ENCODE results near the gene IPO11. TPM values are rescaled to one million over a fixed set of nuclear protein-coding genes. Genes with fewer than 3 reads are reported as not detected.
"Not testable (repeated sequence)": the region's sequence is repeated elsewhere in the genome, so short reads cannot be mapped to it uniquely, and the experiment has no call there.

The IPO11 gene
- total RNA-seq, 1 donor from 2014 or later, result 54.2 TPM

DNA sequence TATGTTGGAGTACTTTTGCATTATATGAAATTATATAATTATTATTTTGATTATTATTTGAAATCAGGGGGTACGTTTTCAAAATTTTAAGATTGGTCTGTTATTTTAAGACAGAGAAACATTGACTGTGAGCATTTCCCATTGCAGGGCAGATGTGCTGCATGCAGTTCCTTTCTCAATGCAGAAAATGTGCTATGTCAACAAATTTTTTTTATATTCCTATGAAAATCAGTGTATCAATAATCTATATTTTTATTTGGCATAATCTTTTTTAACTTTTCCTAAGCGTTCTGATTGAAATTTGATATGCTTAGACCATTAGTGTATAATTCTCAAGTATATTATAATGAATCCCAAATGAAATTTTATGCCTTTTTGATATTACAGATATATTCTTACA lies 124.2 kb downstream of the IPO11 start:
- no peaks in the 10 kb centered on the region for H3K27me3 Mint-ChIP-seq (ENCODE audit: insufficient read depth)

DNA sequence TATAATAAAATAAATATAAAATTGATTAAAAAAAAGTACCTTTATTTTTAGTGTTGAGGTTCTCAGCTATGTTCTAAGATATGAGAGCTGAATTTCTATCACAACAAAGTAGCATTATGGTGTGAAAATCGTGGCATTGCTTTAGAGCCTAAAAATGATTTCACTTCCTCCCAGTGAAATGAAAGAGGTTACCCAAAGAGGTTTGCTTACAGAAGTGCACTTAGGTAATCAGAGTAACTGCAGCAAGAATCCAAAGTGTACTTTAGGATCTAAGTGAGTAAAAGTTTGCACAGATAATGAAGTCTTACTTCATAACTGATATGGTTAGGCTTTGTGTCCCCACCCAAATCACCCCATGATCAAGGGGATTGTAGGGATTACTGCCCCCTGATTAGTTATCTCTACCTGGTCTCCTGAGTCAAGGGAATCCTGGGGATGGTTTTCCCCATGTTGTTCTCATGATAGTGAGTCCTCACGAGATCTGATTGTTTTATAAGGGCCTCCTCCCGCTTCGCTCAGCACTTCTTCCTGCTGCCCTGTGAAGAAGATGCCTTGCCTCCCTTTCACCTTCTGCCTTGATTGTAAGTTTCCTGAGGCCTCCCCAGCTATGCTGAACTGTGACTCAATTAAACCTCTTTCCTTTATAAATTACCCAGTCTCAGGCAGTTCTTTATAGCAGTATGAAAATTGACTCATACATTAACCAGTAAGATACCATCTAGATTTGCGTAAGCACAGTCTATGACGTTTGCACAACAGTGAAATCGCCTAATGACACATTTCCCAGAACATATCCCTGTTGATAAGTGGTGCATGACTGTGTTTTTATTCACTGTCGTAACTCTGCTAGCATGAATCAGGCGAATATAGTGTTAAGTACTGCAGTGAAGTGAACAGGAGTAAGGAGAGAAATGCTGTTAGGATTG lies 125.7 kb downstream of the IPO11 start:
- no peak overlapping the region for H3K27ac Mint-ChIP-seq
- H3K9me3 Mint-ChIP-seq, result peaks cover 3% of the 10 kb centered on the region
- H3K4me1 Mint-ChIP-seq (ENCODE audit: low read depth), result peaks cover 10% of the 10 kb centered on the region
- H3K4me3 Mint-ChIP-seq, result no peak overlapping the region
- no peak for DNase-seq (ENCODE audit: low spot score)
- peaks cover 16% of the 10 kb centered on the region for H3K36me3 Mint-ChIP-seq (ENCODE audit: low read depth)
- intact Hi-C loops (cut with micrococcal nuclease), result no loop called here
- no peaks in the 10 kb centered on the region for H3K27me3 Mint-ChIP-seq (ENCODE audit: insufficient read depth)

More for the DNA sequence above, 124.2 kb downstream of the IPO11 start:
- intact Hi-C loops (cut with micrococcal nuclease), result no loop called here
- Mint-ChIP-seq H3K9me3 (peaks cover 3% of the 10 kb centered on the region), H3K4me3 (no peak overlapping the region), H3K4me1 (ENCODE audit: low read depth) (peaks cover 10% of the 10 kb centered on the region), H3K36me3 (ENCODE audit: low read depth) (peaks cover 13% of the 10 kb centered on the region), H3K27ac (no peak overlapping the region)
- no peak for DNase-seq (ENCODE audit: low spot score)

DNA sequence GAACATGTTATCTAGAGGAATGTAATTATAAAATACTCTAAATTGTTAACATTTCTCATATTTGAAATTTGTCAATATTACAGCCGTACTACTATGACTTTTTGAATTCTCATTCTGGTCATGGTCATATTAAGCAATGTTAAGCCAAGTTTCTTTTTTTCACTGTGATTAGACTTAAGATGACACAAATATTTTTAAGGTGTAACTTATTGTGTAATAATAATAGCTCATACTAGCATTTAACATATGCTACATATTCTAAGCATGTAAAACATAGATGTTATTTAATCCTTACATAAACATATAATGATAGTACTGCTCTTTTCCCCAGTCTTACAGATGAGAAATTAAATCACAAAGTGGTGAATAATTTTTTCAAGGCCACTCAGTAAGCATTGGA lies 130.2 kb downstream of the IPO11 start:
- DNase-seq (ENCODE audit: low spot score), result no peak
- H3K4me3 Mint-ChIP-seq, result no peak overlapping the region
- H3K4me1 Mint-ChIP-seq (ENCODE audit: low read depth), result peaks cover 10% of the 10 kb centered on the region
- peaks cover 8% of the 10 kb centered on the region for H3K9me3 Mint-ChIP-seq
- no peaks in the 10 kb centered on the region for H3K27me3 Mint-ChIP-seq (ENCODE audit: insufficient read depth)
- peaks cover 35% of the 10 kb centered on the region for H3K36me3 Mint-ChIP-seq (ENCODE audit: low read depth)
- intact Hi-C loops (cut with micrococcal nuclease), result no loop called here
- H3K27ac Mint-ChIP-seq, result no peak overlapping the region

DNA sequence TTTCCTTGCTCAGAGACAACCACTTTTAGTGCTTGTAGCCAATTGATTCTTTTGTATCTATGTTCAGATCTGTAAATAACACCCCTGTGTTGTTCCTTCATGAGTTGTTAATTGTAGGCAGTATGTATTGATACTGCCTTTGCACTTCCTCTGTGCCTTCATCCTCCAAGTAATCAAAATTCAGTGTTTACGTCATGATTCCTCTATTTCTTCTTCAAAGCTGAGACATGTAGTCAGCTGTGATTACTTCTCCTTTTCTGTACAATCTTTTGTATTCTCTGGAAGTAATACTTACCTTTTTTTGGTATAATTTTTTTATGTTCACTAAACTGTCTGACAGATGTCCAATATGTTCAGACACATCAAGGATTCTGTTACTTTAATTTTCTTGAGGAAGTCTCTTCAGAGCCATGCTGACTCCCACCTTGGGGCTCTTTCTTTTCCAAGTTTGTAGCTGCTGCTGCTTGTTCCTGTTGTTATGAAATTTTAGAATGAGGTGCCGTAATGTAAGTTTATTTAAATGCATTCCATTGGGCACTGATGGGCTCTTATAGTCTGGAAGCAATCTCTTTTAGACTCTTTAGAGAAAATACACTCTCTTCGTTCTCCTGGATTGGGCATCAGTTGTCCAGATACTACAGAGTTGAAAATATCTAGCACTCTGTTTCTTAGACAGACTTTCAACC lies 135.5 kb downstream of the IPO11 start:
- Mint-ChIP-seq H3K27me3 (ENCODE audit: insufficient read depth) (no peaks in the 10 kb centered on the region), H3K36me3 (ENCODE audit: low read depth) (peaks cover 23% of the 10 kb centered on the region), H3K27ac (no peak overlapping the region), H3K4me1 (ENCODE audit: low read depth) (no peaks in the 10 kb centered on the region), H3K9me3 (peaks cover 5% of the 10 kb centered on the region), H3K4me3 (no peak overlapping the region)
- intact Hi-C loops (cut with micrococcal nuclease), result no loop called here
- no peak for DNase-seq (ENCODE audit: low spot score)

DNA sequence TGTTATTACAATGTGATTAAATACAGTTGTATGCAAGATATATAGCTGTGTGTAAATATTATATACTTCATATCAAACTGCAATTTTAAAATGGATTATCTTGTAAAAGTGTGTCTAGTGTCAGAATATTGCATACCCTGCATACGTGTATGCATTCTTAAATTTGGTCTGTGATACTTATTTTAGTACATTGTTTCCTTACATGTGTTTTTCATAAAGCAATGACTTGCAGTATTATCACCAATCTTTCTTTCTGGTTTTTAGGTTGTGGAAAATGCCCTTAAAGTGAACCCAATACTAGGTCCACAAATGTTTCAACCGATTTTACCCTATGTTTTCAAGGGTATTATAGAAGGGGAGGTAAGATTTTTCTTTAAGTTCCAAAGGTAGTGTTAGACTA lies 137.5 kb downstream of the IPO11 start:
- H3K27ac Mint-ChIP-seq, result no peak overlapping the region
- DNase-seq (ENCODE audit: low spot score), result no peak
- no peaks in the 10 kb centered on the region for H3K27me3 Mint-ChIP-seq (ENCODE audit: insufficient read depth)
- H3K4me1 Mint-ChIP-seq (ENCODE audit: low read depth), result no peaks in the 10 kb centered on the region
- no peak overlapping the region for H3K4me3 Mint-ChIP-seq
- intact Hi-C loops (cut with micrococcal nuclease), result no loop called here
- H3K9me3 Mint-ChIP-seq, result no peaks in the 10 kb centered on the region
- H3K36me3 Mint-ChIP-seq (ENCODE audit: low read depth), result peaks cover 10% of the 10 kb centered on the region

DNA sequence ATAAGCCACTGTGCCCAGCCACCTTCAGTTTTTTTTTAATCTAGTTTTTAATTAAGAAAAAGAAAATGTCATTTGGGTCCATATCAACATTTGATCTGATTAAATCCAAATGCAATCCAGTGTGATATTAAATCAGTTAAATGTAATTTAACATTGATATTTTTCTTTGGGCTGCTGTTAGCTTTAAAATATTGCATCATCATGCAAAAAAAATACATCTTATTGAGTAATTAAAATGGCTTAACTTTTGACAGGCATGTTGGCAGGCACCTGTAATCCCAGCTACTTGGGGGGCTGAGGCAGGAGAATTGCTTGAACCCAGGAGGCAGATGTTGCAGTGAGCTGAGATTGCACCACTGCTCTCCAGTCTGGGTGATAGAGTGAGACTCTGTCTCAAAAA lies 143.4 kb downstream of the IPO11 start:
- Mint-ChIP-seq H3K27ac (no peak overlapping the region), H3K27me3 (ENCODE audit: insufficient read depth) (no peaks in the 10 kb centered on the region), H3K9me3 (no peaks in the 10 kb centered on the region), H3K4me1 (ENCODE audit: low read depth) (no peaks in the 10 kb centered on the region), H3K36me3 (ENCODE audit: low read depth) (peaks cover 11% of the 10 kb centered on the region), H3K4me3 (no peak overlapping the region)
- DNase-seq (ENCODE audit: low spot score), result no peak
- intact Hi-C loops (cut with micrococcal nuclease), result no loop called here

DNA sequence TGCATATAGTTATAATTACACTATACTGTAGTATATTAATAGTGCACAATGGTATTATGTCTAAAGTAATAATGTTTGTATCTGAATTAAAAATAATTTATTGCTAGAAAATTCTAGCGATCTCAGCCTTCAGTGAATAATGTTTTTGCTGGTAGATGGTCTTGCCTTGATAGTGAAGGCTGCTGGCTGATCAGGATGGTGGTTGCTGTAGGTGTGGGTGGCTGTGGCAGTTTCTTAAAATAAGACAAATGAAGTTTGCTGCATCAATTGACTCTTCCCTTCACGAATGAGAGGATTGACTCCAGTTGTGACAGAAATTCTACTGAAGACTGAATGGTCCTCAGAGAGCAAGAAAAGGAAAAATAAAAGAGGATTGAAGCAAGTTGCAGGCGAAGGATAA lies 146.4 kb downstream of the IPO11 start:
- no peaks in the 10 kb centered on the region for H3K9me3 Mint-ChIP-seq
- no peak overlapping the region for H3K27ac Mint-ChIP-seq
- H3K4me1 Mint-ChIP-seq (ENCODE audit: low read depth), result no peaks in the 10 kb centered on the region
- DNase-seq (ENCODE audit: low spot score), result no peak
- intact Hi-C loops (cut with micrococcal nuclease), result no loop called here
- H3K27me3 Mint-ChIP-seq (ENCODE audit: insufficient read depth), result no peaks in the 10 kb centered on the region
- peaks cover 11% of the 10 kb centered on the region for H3K36me3 Mint-ChIP-seq (ENCODE audit: low read depth)
- no peak overlapping the region for H3K4me3 Mint-ChIP-seq

DNA sequence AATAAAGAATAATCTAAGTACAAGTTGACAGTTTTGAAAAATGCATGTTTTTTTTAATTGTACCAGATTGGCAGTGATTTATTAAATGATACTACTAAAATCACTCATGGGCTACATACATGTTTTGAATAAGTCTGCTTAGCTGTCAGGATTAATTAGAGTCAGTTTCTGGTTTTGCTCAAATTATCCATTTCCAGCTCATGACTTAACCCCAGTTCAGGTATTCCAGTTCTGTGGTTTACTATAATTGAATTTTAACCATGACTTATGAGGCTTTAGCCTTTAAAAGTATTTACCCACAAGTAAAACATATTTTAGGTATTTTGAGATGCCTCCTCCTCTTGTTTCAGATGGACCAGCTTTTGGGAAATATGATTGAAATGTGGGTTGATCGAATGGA lies 148.2 kb downstream of the IPO11 start:
- intact Hi-C loops (cut with micrococcal nuclease), result no loop called here
- no peak for DNase-seq (ENCODE audit: low spot score)
- Mint-ChIP-seq H3K9me3 (peaks cover 9% of the 10 kb centered on the region), H3K27ac (no peak overlapping the region), H3K36me3 (ENCODE audit: low read depth) (peaks cover 18% of the 10 kb centered on the region), H3K27me3 (ENCODE audit: insufficient read depth) (no peaks in the 10 kb centered on the region), H3K4me1 (ENCODE audit: low read depth) (no peaks in the 10 kb centered on the region), H3K4me3 (no peak overlapping the region)

DNA sequence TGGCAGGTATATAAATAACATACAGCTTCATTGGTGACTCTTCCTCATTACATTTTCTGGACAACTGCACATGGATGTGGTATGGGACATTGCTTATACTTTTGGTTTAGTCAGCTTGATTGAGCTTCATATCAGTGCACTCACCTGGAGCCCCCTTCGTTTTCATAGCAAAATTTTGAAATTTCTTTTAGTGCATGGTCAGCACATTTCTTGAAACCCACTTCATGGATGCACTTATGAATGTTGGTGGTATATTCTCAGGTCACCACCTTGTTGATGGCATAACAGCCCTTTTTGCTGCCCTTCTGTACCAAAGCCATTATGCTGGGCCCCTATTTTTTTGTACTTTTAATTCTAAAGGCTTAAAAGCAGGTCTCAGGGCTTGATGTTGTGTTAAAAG lies 149.3 kb downstream of the IPO11 start:
- Mint-ChIP-seq H3K9me3 (peaks cover 17% of the 10 kb centered on the region), H3K4me1 (ENCODE audit: low read depth) (no peaks in the 10 kb centered on the region), H3K4me3 (no peak overlapping the region), H3K27ac (no peak overlapping the region), H3K27me3 (ENCODE audit: insufficient read depth) (no peaks in the 10 kb centered on the region), H3K36me3 (ENCODE audit: low read depth) (peaks cover 19% of the 10 kb centered on the region)
- DNase-seq (ENCODE audit: low spot score), result no peak
- intact Hi-C loops (cut with micrococcal nuclease), result no loop called here

DNA sequence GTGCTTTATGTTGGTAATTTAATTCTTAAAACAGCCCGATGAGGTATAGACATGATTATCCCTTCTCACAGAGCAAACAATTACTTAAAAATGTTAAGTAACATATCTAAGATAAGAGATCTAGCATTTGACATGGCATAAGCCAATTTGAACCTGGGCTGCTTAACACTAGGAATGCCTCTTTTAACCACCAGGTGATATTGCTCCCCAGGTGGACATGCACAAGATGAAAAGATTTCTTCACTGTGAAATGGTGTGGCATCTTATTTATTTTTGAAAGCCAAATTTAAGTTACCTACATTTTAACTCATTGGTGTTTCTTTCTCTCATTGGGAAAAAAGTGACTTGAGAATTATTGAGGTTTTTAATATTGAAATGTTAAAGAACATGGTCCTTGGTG lies 150.3 kb downstream of the IPO11 start:
- peaks cover 24% of the 10 kb centered on the region for H3K9me3 Mint-ChIP-seq
- DNase-seq (ENCODE audit: low spot score), result no peak
- H3K36me3 Mint-ChIP-seq (ENCODE audit: low read depth), result peaks cover 27% of the 10 kb centered on the region
- H3K4me3 Mint-ChIP-seq, result no peak overlapping the region
- intact Hi-C loops (cut with micrococcal nuclease), result no loop called here
- no peaks in the 10 kb centered on the region for H3K27me3 Mint-ChIP-seq (ENCODE audit: insufficient read depth)
- H3K27ac Mint-ChIP-seq, result no peak overlapping the region
- H3K4me1 Mint-ChIP-seq (ENCODE audit: low read depth), result no peaks in the 10 kb centered on the region

DNA sequence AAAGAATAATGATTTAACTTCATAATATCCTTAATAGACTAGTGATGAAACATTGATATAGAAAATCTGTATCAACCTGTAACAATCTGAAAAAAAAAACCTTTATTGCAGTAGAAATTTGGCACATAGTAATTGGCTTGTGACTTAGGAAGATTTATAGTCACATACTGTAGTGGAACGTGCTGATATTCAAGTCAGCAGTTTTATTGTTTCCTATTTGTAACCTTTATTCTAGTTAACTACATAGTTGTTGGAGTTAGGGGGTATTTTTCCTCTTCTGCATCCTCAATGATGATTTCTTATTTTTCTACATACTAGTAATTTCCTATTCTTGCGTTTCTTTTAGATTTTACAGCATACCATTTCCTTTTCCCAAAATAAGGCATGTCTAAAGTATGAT lies 151.5 kb downstream of the IPO11 start:
- peaks cover 31% of the 10 kb centered on the region for H3K9me3 Mint-ChIP-seq
- DNase-seq (ENCODE audit: low spot score), result no peak
- H3K27me3 Mint-ChIP-seq (ENCODE audit: insufficient read depth), result no peaks in the 10 kb centered on the region
- H3K4me3 Mint-ChIP-seq, result no peak overlapping the region
- intact Hi-C loops (cut with micrococcal nuclease), result no loop called here
- peaks cover 2% of the 10 kb centered on the region for H3K4me1 Mint-ChIP-seq (ENCODE audit: low read depth)
- peaks cover 38% of the 10 kb centered on the region for H3K36me3 Mint-ChIP-seq (ENCODE audit: low read depth)
- H3K27ac Mint-ChIP-seq, result no peak overlapping the region

DNA sequence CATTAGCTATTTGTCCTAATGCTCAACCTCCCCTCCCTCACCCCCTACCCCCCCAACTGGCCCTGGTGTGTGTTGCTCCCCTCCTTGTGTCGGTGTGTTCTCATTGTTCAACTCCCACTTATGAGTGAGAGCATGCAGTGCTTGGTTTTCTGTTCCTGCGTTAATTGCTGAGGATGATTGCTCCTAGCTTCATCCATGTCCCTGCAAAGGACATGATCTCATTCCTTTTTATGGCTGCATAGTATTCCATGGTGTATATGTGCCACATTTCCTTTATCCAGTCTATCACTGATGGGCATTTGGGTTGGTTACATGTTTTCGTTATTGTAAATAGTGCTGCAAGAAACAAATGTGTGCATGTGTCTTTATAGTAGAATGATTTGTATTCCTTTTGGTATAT lies 153.2 kb downstream of the IPO11 start:
- H3K4me1 Mint-ChIP-seq (ENCODE audit: low read depth); H3K27me3 Mint-ChIP-seq (ENCODE audit: insufficient read depth); intact Hi-C loops (cut with micrococcal nuclease); DNase-seq (ENCODE audit: low spot score); H3K27ac Mint-ChIP-seq; H3K4me3 Mint-ChIP-seq: not testable (repeated sequence)
- Mint-ChIP-seq H3K36me3 (ENCODE audit: low read depth) (peaks cover 39% of the 10 kb centered on the region), H3K9me3 (peaks cover 35% of the 10 kb centered on the region)

DNA sequence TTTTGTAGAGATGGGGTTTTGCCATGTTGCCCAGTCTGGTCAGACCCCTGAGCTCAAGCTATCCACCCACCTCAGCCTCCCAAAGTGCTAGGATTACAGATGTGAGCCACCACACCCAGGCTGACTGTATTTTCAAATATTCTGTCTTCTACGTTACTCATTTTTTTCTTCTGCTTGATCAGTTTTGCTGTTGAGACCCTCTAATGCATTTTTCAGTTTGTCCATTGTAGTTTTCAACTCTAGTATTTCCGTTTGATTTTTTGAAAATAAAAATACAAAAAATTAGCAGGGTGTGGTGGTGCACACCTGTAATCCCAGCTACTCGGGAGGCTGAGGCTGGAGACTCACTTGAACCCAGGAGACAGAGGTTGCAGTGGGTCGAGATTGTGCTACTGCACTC lies 155.6 kb downstream of the IPO11 start:
- Mint-ChIP-seq H3K4me3 (no peak overlapping the region), H3K27ac (no peak overlapping the region), H3K36me3 (ENCODE audit: low read depth) (peaks cover 38% of the 10 kb centered on the region), H3K4me1 (ENCODE audit: low read depth) (peaks cover 9% of the 10 kb centered on the region), H3K27me3 (ENCODE audit: insufficient read depth) (no peaks in the 10 kb centered on the region), H3K9me3 (peaks cover 35% of the 10 kb centered on the region)
- DNase-seq (ENCODE audit: low spot score), result no peak
- intact Hi-C loops (cut with micrococcal nuclease), result no loop called here

All from activated T-helper 1 cell treated with anti-CD3 and anti-CD28 coated beads, Interleukin-12 subunit alpha, Interleukin-12 subunit beta, Interleukin-2, Interleukin-4 antibody, amounts not matched to agents 30 ng/mL and 10 ng/mL and 1 ng/mL, durations not matched to agents 14 hours and 24 hours and 36 hours (primary cell).